ENCODE measurements around the gene ST3GAL3.

ST3GAL3 gene

GRCh38 chr1:43802356-43802980 lies 95.1 kb downstream of the ST3GAL3 start:
- H3K9ac ChIP-seq (ENCODE audit: low read length): no peak overlapping the region

DNA sequence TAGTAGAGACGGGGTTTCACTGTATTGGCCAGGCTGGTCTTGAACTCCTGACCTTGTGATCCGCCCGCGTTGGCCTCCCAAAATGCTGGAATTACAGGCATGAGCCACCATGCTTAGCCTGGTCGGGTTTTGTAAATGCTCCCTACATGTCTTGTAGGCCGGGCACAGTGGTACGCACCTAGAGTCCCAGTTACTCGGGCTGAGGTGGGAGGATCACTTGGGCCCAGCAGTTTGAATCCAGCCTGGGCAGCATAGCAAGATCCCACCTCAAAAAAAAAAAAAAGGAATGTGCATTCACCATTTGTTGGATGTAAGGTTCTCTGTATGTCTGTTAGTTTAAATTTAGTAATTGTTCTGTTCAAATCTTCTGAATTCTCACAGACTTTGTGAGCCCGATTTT lies 95.8 kb downstream of the ST3GAL3 start:
- no peaks in the 10 kb centered on the region for H3K36me3 ChIP-seq (ENCODE audit: control insufficient read depth, insufficient read depth, low read length)
- H3K9ac ChIP-seq (ENCODE audit: low read length): no peak overlapping the region
- H3K27me3 ChIP-seq (ENCODE audit: control insufficient read depth, insufficient read depth, low read length): no peaks in the 10 kb centered on the region
- no peak overlapping the region for H3K27ac ChIP-seq (ENCODE audit: low read depth, low read length)
- no peak overlapping the region for H3K4me3 ChIP-seq (ENCODE audit: low read length)
- no peaks in the 10 kb centered on the region for H3K4me1 ChIP-seq (ENCODE audit: control insufficient read depth, insufficient read depth, low read length)

More at GRCh38 chr1:43802356-43802980, 95.1 kb downstream of the ST3GAL3 start:
- no peak overlapping the region for H3K4me3 ChIP-seq (ENCODE audit: low read length)
- no peaks in the 10 kb centered on the region for H3K4me1 ChIP-seq (ENCODE audit: control insufficient read depth, insufficient read depth, low read length)
- no peak overlapping the region for H3K27ac ChIP-seq (ENCODE audit: low read depth, low read length)
- no peaks in the 10 kb centered on the region for H3K27me3 ChIP-seq (ENCODE audit: control insufficient read depth, insufficient read depth, low read length)
- H3K36me3 ChIP-seq (ENCODE audit: control insufficient read depth, insufficient read depth, low read length): no peaks in the 10 kb centered on the region

- H3K36me3 ChIP-seq (ENCODE audit: control insufficient read depth, insufficient read depth, low read length): no peaks in the 10 kb centered on the region
- no peak overlapping the region for H3K4me3 ChIP-seq (ENCODE audit: low read length)
- no peaks in the 10 kb centered on the region for H3K4me1 ChIP-seq (ENCODE audit: control insufficient read depth, insufficient read depth, low read length)
- no peaks in the 10 kb centered on the region for H3K27me3 ChIP-seq (ENCODE audit: control insufficient read depth, insufficient read depth, low read length)
- H3K27ac ChIP-seq (ENCODE audit: low read depth, low read length): no peak overlapping the region
- no peak overlapping the region for H3K9ac ChIP-seq (ENCODE audit: low read length)
Observed at GRCh38 chr1:43803646-43804045, 96.3 kb downstream of the ST3GAL3 start.

GRCh38 chr1:43804569-43804968 lies 97.2 kb downstream of the ST3GAL3 start:
- Histone ChIP-seq H3K36me3 (ENCODE audit: control insufficient read depth, insufficient read depth, low read length) (no peaks in the 10 kb centered on the region), H3K4me1 (ENCODE audit: control insufficient read depth, insufficient read depth, low read length) (no peaks in the 10 kb centered on the region)

GRCh38 chr1:43805340-43805739 lies 98.0 kb downstream of the ST3GAL3 start:
- Histone ChIP-seq H3K4me3 (ENCODE audit: low read length) (no peak overlapping the region), H3K27me3 (ENCODE audit: control insufficient read depth, insufficient read depth, low read length) (no peaks in the 10 kb centered on the region), H3K27ac (ENCODE audit: low read depth, low read length) (no peak overlapping the region), H3K36me3 (ENCODE audit: control insufficient read depth, insufficient read depth, low read length) (no peaks in the 10 kb centered on the region), H3K9ac (ENCODE audit: low read length) (no peak overlapping the region), H3K4me1 (ENCODE audit: control insufficient read depth, insufficient read depth, low read length) (no peaks in the 10 kb centered on the region)

More at GRCh38 chr1:43804569-43804968, 97.2 kb downstream of the ST3GAL3 start:
- H3K9ac ChIP-seq (ENCODE audit: low read length): no peak overlapping the region
- H3K27me3 ChIP-seq (ENCODE audit: control insufficient read depth, insufficient read depth, low read length): no peaks in the 10 kb centered on the region
- no peak overlapping the region for H3K4me3 ChIP-seq (ENCODE audit: low read length)
- H3K27ac ChIP-seq (ENCODE audit: low read depth, low read length): no peak overlapping the region

DNA sequence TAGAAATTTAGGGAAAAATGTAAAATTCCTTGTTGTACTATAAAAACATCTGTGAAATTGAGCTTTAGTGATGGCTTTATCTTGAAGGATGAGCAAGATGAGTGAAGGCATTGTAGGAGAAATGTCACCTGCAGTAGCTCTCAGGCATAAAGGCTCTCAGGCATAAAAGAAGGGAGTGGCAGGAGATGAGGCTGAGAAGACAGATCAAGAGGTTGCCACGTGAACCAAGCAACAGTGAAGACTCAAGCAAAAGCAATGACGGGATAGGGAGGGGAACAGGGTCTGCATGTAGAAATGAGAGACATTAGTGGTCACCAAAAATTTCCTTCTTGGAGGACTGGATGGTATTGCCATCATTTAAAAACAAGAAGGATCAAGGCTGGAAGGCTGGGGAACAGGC lies 98.8 kb downstream of the ST3GAL3 start:
- Histone ChIP-seq H3K4me1 (ENCODE audit: control insufficient read depth, insufficient read depth, low read length) (no peaks in the 10 kb centered on the region), H3K36me3 (ENCODE audit: control insufficient read depth, insufficient read depth, low read length) (no peaks in the 10 kb centered on the region), H3K9ac (ENCODE audit: low read length) (no peak overlapping the region), H3K27ac (ENCODE audit: low read depth, low read length) (no peak overlapping the region), H3K27me3 (ENCODE audit: control insufficient read depth, insufficient read depth, low read length) (no peaks in the 10 kb centered on the region), H3K4me3 (ENCODE audit: low read length) (no peak overlapping the region)

DNA sequence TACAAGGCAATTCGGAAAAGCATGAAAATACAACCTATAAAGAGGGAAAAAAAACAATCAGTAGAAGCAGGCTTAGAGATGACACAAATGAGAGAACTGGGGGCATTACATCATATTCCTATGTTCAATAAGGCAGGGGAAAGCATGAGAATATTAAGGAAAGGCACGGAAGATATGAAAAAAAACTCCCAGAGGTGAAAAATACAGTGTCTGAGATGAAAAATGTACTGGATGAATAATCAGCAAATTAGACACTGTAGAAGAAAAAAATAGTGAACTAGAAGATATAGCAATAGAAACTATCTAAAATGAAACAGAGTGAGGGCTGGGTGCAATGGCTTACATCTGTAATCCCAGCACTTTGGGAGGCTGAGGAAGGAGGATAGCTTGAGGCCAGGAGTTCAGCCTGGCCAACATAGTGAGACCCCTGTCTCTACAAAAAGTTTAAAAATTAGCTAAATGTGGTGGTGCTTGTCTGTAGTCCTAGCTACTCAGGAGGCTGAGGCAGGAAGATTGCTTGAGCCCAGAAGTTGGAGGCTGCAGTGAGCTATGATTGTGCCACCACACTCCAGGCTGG lies 101.8 kb downstream of the ST3GAL3 start:
- Histone ChIP-seq H3K9ac (ENCODE audit: low read length) (no peak overlapping the region), H3K4me3 (ENCODE audit: low read length) (no peak overlapping the region), H3K27ac (ENCODE audit: low read depth, low read length) (no peak overlapping the region), H3K27me3 (ENCODE audit: control insufficient read depth, insufficient read depth, low read length) (no peaks in the 10 kb centered on the region), H3K36me3 (ENCODE audit: control insufficient read depth, insufficient read depth, low read length) (no peaks in the 10 kb centered on the region), H3K4me1 (ENCODE audit: control insufficient read depth, insufficient read depth, low read length) (no peaks in the 10 kb centered on the region)

DNA sequence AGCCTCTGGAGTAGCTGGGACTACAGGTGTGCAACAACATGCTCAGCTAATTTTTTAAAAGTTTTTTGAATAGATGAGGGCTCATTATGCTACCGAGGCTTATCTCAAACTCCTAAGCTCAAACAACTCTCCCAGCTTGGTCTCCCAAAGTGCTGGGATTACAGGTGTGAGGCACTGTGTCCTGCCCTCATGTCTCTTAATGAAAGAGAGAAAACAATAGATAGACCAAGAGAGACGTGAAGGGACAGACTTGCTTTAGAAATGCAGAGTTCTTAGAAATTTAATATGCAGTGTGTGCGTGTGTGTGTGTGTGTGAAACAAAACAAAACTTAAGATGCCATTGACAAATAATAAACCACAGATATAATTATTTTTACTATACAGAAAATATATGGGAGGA lies 105.2 kb downstream of the ST3GAL3 start:
- Histone ChIP-seq H3K27me3 (ENCODE audit: control insufficient read depth, insufficient read depth, low read length) (no peaks in the 10 kb centered on the region), H3K4me3 (ENCODE audit: low read length) (no peak overlapping the region), H3K27ac (ENCODE audit: low read depth, low read length) (no peak overlapping the region), H3K36me3 (ENCODE audit: control insufficient read depth, insufficient read depth, low read length) (peaks cover 3% of the 10 kb centered on the region), H3K9ac (ENCODE audit: low read length) (no peak overlapping the region), H3K4me1 (ENCODE audit: control insufficient read depth, insufficient read depth, low read length) (no peaks in the 10 kb centered on the region)

DNA sequence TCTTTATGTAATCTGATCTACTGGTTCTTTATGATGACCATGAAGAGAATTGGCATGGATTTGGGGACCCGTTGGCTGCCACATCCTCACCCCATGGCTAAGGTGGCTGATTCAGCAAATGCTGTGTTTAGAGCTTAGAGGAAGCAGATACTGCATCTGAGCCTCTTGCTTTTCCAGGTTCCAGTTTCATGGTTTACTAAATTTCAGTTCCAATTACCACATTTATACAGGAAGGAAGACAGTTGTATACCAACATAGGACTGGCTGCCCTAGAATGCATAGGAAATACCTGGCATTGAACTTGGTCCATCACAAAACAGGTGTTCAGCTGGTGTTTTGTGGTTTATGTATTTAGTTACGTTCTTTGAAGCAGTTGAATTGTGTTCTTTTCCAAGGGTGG lies 107.1 kb downstream of the ST3GAL3 start:
- H3K36me3 ChIP-seq (ENCODE audit: control insufficient read depth, insufficient read depth, low read length): peaks cover 3% of the 10 kb centered on the region
- H3K9ac ChIP-seq (ENCODE audit: low read length): no peak overlapping the region
- no peaks in the 10 kb centered on the region for H3K27me3 ChIP-seq (ENCODE audit: control insufficient read depth, insufficient read depth, low read length)
- no peak overlapping the region for H3K4me3 ChIP-seq (ENCODE audit: low read length)
- H3K4me1 ChIP-seq (ENCODE audit: control insufficient read depth, insufficient read depth, low read length): no peaks in the 10 kb centered on the region
- no peak overlapping the region for H3K27ac ChIP-seq (ENCODE audit: low read depth, low read length)

GRCh38 chr1:43817304-43817939 lies 110.1 kb downstream of the ST3GAL3 start:
- no peak overlapping the region for H3K27ac ChIP-seq (ENCODE audit: low read depth, low read length)
- no peak overlapping the region for H3K9ac ChIP-seq (ENCODE audit: low read length)
- no peak overlapping the region for H3K4me3 ChIP-seq (ENCODE audit: low read length)
- peaks cover 3% of the 10 kb centered on the region for H3K36me3 ChIP-seq (ENCODE audit: control insufficient read depth, insufficient read depth, low read length)
- no peaks in the 10 kb centered on the region for H3K27me3 ChIP-seq (ENCODE audit: control insufficient read depth, insufficient read depth, low read length)
- no peaks in the 10 kb centered on the region for H3K4me1 ChIP-seq (ENCODE audit: control insufficient read depth, insufficient read depth, low read length)

- Histone ChIP-seq H3K9ac (ENCODE audit: low read length) (no peak overlapping the region), H3K36me3 (ENCODE audit: control insufficient read depth, insufficient read depth, low read length) (peaks cover 3% of the 10 kb centered on the region), H3K27ac (ENCODE audit: low read depth, low read length) (no peak overlapping the region), H3K4me1 (ENCODE audit: control insufficient read depth, insufficient read depth, low read length) (no peaks in the 10 kb centered on the region), H3K27me3 (ENCODE audit: control insufficient read depth, insufficient read depth, low read length) (no peaks in the 10 kb centered on the region), H3K4me3 (ENCODE audit: low read length) (no peak overlapping the region)
Observed at GRCh38 chr1:43818691-43819090, 111.4 kb downstream of the ST3GAL3 start.

DNA sequence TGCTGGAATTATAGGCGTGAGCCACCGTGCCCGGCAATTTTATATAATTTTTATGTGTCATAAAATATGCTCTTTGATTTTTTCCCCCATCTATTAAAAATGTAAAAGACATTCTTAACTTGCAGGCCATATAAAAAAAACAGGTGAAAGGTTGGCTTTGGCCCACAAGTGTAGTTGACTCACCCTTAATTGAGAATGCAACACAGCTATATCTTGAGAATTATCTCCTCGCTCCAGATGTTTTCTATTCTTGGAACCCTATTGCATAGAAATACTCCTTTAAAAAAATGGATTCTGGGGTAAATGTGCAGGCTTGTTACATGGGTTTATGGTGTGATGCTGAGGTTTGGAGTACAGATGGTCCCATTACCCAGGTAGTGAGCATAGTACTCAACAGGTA lies 112.0 kb downstream of the ST3GAL3 start:
- Histone ChIP-seq H3K36me3 (ENCODE audit: control insufficient read depth, insufficient read depth, low read length) (peaks cover 3% of the 10 kb centered on the region), H3K27ac (ENCODE audit: low read depth, low read length) (no peak overlapping the region), H3K27me3 (ENCODE audit: control insufficient read depth, insufficient read depth, low read length) (no peaks in the 10 kb centered on the region), H3K9ac (ENCODE audit: low read length) (no peak overlapping the region), H3K4me3 (ENCODE audit: low read length) (no peak overlapping the region), H3K4me1 (ENCODE audit: control insufficient read depth, insufficient read depth, low read length) (no peaks in the 10 kb centered on the region)

GRCh38 chr1:43821471-43821870 lies 114.1 kb downstream of the ST3GAL3 start:
- H3K27me3 ChIP-seq (ENCODE audit: control insufficient read depth, insufficient read depth, low read length): no peaks in the 10 kb centered on the region
- no peaks in the 10 kb centered on the region for H3K36me3 ChIP-seq (ENCODE audit: control insufficient read depth, insufficient read depth, low read length)
- H3K4me3 ChIP-seq (ENCODE audit: low read length): no peak overlapping the region
- no peak overlapping the region for H3K9ac ChIP-seq (ENCODE audit: low read length)
- H3K27ac ChIP-seq (ENCODE audit: low read depth, low read length): peak overlapping the region; percentile 69
- H3K4me1 ChIP-seq (ENCODE audit: control insufficient read depth, insufficient read depth, low read length): peaks cover 3% of the 10 kb centered on the region

Data from rectal smooth muscle tissue (tissue), 1 donor.